ENCODE data around the gene SMARCD1.
A peak's percentile ranks its signal among the peaks of the same experiment; 100 is the strongest.

Gene SMARCD1

GRCh38 chr12:50089730-50090129 is 4.6 kb downstream of the SMARCD1 start:
- in situ Hi-C loops (cut with HindIII; ENCODE audit: low sequenced_read_pairs): no loop called here
- no peak for DNase-seq (ENCODE audit: low read depth)
- no peak for TF ChIP-seq CTCF (IDR thresholded peaks at IDR 0.05; ENCODE audit: low read depth, low read length, missing control alignments)
- H3K4me3 ChIP-seq (ENCODE audit: low read depth, low read length): no peak overlapping the region

GRCh38 chr12:50090391-50090790 is 5.2 kb downstream of the SMARCD1 start:
- in situ Hi-C loops (cut with HindIII; ENCODE audit: low sequenced_read_pairs): no loop called here
- H3K4me3 ChIP-seq (ENCODE audit: low read depth, low read length): no peak overlapping the region
- no peak for DNase-seq (ENCODE audit: low read depth)
- TF ChIP-seq CTCF (IDR thresholded peaks at IDR 0.05; ENCODE audit: low read depth, low read length, missing control alignments): no peak

- DNase-seq (ENCODE audit: low read depth): no peak
- H3K4me3 ChIP-seq (ENCODE audit: low read depth, low read length): no peak overlapping the region
- in situ Hi-C loops (cut with HindIII; ENCODE audit: low sequenced_read_pairs): no loop called here
- no peak for TF ChIP-seq CTCF (IDR thresholded peaks at IDR 0.05; ENCODE audit: low read depth, low read length, missing control alignments)
Observed at GRCh38 chr12:50097952-50098351, 12.8 kb downstream of the SMARCD1 start.

GRCh38 chr12:50099302-50100008 is 14.3 kb downstream of the SMARCD1 start:
- no peak overlapping the region for H3K4me3 ChIP-seq (ENCODE audit: low read depth, low read length)
- in situ Hi-C loops (cut with HindIII; ENCODE audit: low sequenced_read_pairs): loop anchor here (5.0 kb wide), 2 partner anchors 32 to 58 kb away; no protein-coding TSS in a partner anchor
- TF ChIP-seq CTCF (IDR thresholded peaks at IDR 0.05; ENCODE audit: low read depth, low read length, missing control alignments): no peak
- no peak for DNase-seq (ENCODE audit: low read depth)

GRCh38 chr12:50100561-50100960 is 15.4 kb downstream of the SMARCD1 start:
- TF ChIP-seq CTCF (IDR thresholded peaks at IDR 0.05; ENCODE audit: low read depth, low read length, missing control alignments): no peak
- in situ Hi-C loops (cut with HindIII; ENCODE audit: low sequenced_read_pairs): loop anchor here (5.0 kb wide), 2 partner anchors 33 to 57 kb away; no protein-coding TSS in a partner anchor
- DNase-seq (ENCODE audit: low read depth): no peak

GRCh38 chr12:50101663-50102062 is 16.5 kb downstream of the SMARCD1 start:
- H3K4me3 ChIP-seq (ENCODE audit: low read depth, low read length): no peak overlapping the region
- DNase-seq (ENCODE audit: low read depth): peak; percentile 41
- in situ Hi-C loops (cut with HindIII; ENCODE audit: low sequenced_read_pairs): loop anchor here (5.0 kb wide), 2 partner anchors 34 to 56 kb away; no protein-coding TSS in a partner anchor
- peak; percentile 73 for TF ChIP-seq CTCF (IDR thresholded peaks at IDR 0.05; ENCODE audit: low read depth, low read length, missing control alignments)

More at GRCh38 chr12:50100561-50100960, 15.4 kb downstream of the SMARCD1 start:
- H3K4me3 ChIP-seq (ENCODE audit: low read depth, low read length): no peak overlapping the region

Measured in astrocyte of the cerebellum (primary cell).